Activated CD8-positive, alpha-beta memory T cell treated with anti-CD3 and anti-CD28 coated beads, Interleukin-2, amount 10 ng/mL, durations not matched to agents 7 days and 5 days (primary cell): ENCODE measurements around the gene PRDM16. TPM values are rescaled to one million over a fixed set of nuclear protein-coding genes. Genes with fewer than 3 reads are reported as not detected.

ENCODE experiments used
- ATAC-seq: fragments of 150-1000 bp; cut with Tn5 transposase; one replicate; pipeline ENCODE4 v1.10.0; 2021; ENCODE audit warnings: moderate library complexity
- CTCF ChIA-PET: fragments of 350-600 bp; sonication (Branson Sonifier 250); formaldehyde crosslinking; loops from one replicate; lab custom pipeline; 2021; ENCODE audit warnings: antibody characterized with exemption; lab: Charles Lee
- DNase-seq: peaks from one replicate; pipeline ENCODE4 v3.0.0-alpha.2; 2020
- H3K27ac Mint-ChIP-seq: one replicate; pipeline ENCODE4 v1.8.0; 2021; ENCODE audit warnings: mild to moderate bottlenecking, mixed read lengths
- H3K27me3 Mint-ChIP-seq: one replicate; pipeline ENCODE4 v1.8.0; 2021; ENCODE audit warnings: mixed read lengths
- H3K36me3 Mint-ChIP-seq: one replicate; pipeline ENCODE4 v1.8.0; 2021; ENCODE audit warnings: mild to moderate bottlenecking, mixed read lengths
- H3K4me1 Mint-ChIP-seq: one replicate; pipeline ENCODE4 v1.8.0; 2021; ENCODE audit warnings: mixed read lengths
- H3K4me3 Mint-ChIP-seq: one replicate; pipeline ENCODE4 v1.8.0; 2021; ENCODE audit warnings: mild to moderate bottlenecking, moderate library complexity, mixed read lengths
- H3K9me3 Mint-ChIP-seq: one replicate; pipeline ENCODE4 v1.8.0; 2022; ENCODE audit warnings: low read depth, mixed read lengths
- total RNA-seq, 2 experiments: library from RNA; stranded (reverse); gene quantifications; one replicate each; pipeline ENCODE4 v1.2.3, GENCODE V29; 2021

The PRDM16 gene
- total RNA-seq, 2 experiments from 2014 or later = not detected

DNA sequence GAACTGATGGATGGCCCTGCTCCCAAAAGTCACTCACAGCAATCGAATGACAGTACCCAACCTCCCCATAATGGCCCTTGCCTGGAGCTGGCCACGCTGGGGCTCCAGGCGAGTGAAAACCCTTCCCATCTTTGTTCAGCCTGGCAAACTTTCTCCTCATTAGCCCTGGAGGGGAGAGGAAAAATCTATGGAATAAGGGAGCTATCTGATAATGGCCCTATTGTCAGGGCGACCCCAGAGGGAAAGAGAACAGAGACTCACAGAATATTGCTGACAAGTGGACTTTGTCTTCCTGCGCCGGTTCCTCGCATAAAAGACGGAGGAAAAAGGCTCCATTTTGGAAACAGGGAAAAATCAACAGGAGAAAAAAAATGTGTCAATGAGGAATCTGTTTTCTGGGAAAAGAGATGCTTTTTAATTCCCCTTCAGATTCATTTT, 372.4 kb downstream of the PRDM16 start:
- ATAC-seq (no peak), DNase-seq (no peak)
- CTCF ChIA-PET = interaction anchor here (2.2 kb wide), 1 partner anchor 11 kb away, joined by 8 read pairs; no protein-coding TSS in a partner anchor
- Mint-ChIP-seq H3K36me3 (no peaks in the 10 kb centered on the region), H3K4me1 (no peaks in the 10 kb centered on the region), H3K27me3 (no peaks in the 10 kb centered on the region), H3K9me3 (no peaks in the 10 kb centered on the region), H3K27ac (no peak overlapping the region), H3K4me3 (no peak overlapping the region)

GRCh38 chr1:3441880-3442279, 372.9 kb downstream of the PRDM16 start:
- DNase-seq = no peak
- H3K27me3 Mint-ChIP-seq = no peaks in the 10 kb centered on the region
- no peaks in the 10 kb centered on the region for H3K4me1 Mint-ChIP-seq
- H3K9me3 Mint-ChIP-seq = no peaks in the 10 kb centered on the region
- ATAC-seq = no peak
- H3K36me3 Mint-ChIP-seq = no peaks in the 10 kb centered on the region
- CTCF ChIA-PET = interaction anchor here (2.2 kb wide), 1 partner anchor 11 kb away, joined by 8 read pairs; no protein-coding TSS in a partner anchor
- H3K4me3 Mint-ChIP-seq = no peak overlapping the region
- H3K27ac Mint-ChIP-seq = no peak overlapping the region

DNA sequence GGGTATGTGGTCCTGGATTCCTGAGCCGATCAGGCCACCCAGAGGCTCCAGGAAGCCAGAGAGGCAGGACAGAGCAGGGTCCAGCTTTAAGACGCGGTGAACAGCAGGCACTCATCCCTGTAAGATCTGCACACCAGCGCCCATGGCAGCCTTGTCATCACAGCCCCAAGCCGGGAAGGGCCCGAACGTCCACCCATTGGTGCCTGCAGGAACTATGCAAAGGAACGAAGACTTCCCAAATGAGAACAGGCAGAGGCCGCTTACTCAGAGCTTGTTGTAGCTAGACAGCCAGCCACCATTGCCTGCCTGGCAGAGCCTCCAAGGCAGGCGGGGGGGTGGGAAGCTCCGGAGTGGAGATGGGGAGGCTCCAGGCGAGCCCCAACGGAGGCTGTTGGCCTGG, 373.3 kb downstream of the PRDM16 start:
- no peak for DNase-seq
- ATAC-seq = no peak
- Mint-ChIP-seq H3K36me3 (no peaks in the 10 kb centered on the region), H3K27ac (no peak overlapping the region), H3K9me3 (no peaks in the 10 kb centered on the region), H3K4me1 (no peaks in the 10 kb centered on the region), H3K4me3 (no peak overlapping the region), H3K27me3 (peaks cover under 1% of the 10 kb centered on the region)
- CTCF ChIA-PET = interaction anchor here (2.2 kb wide), 1 partner anchor 10 kb away, joined by 8 read pairs; no protein-coding TSS in a partner anchor

GRCh38 chr1:3442901-3443300, 373.9 kb downstream of the PRDM16 start:
- no peak for DNase-seq
- no peak overlapping the region for H3K4me3 Mint-ChIP-seq
- H3K36me3 Mint-ChIP-seq = no peaks in the 10 kb centered on the region
- CTCF ChIA-PET = interaction anchor here (2.2 kb wide), 1 partner anchor 10 kb away, joined by 8 read pairs; no protein-coding TSS in a partner anchor
- H3K27me3 Mint-ChIP-seq = peaks cover 4% of the 10 kb centered on the region
- H3K9me3 Mint-ChIP-seq = no peaks in the 10 kb centered on the region
- H3K4me1 Mint-ChIP-seq = no peaks in the 10 kb centered on the region
- no peak for ATAC-seq
- H3K27ac Mint-ChIP-seq = no peak overlapping the region

DNA sequence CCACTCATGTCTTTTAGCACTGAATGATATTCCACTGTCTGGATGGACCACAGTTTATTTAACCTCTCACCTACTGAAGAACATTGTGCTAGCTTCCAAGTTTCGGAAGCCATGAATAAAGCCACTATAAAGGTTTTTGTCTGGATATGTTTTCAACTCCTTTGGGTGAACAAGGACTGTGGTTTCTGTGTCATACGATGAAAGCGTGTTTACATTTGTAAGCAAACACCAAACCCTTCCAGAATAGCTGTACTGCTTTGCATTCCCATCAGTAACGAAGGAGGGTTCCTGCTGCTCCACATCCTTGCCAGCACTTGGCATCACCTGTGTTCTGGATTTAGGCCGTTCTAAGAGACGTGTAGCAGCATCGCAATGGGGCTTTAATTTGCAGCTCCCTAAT, 374.8 kb downstream of the PRDM16 start:
- CTCF ChIA-PET = interaction anchor here (2.2 kb wide), 1 partner anchor 9 kb away, joined by 8 read pairs; no protein-coding TSS in a partner anchor
- no peaks in the 10 kb centered on the region for H3K4me1 Mint-ChIP-seq
- H3K36me3 Mint-ChIP-seq = peaks cover 1% of the 10 kb centered on the region
- H3K27ac Mint-ChIP-seq = no peak overlapping the region
- DNase-seq = no peak
- no peaks in the 10 kb centered on the region for H3K9me3 Mint-ChIP-seq
- H3K27me3 Mint-ChIP-seq = peaks cover 4% of the 10 kb centered on the region
- no peak overlapping the region for H3K4me3 Mint-ChIP-seq
- ATAC-seq = no peak

GRCh38 chr1:3444298-3444697, 375.3 kb downstream of the PRDM16 start:
- H3K36me3 Mint-ChIP-seq = peaks cover 1% of the 10 kb centered on the region
- H3K27me3 Mint-ChIP-seq = peaks cover 4% of the 10 kb centered on the region
- H3K9me3 Mint-ChIP-seq = no peaks in the 10 kb centered on the region
- CTCF ChIA-PET = no interaction called here
- H3K4me1 Mint-ChIP-seq = no peaks in the 10 kb centered on the region
- ATAC-seq = no peak
- DNase-seq = no peak
- H3K27ac Mint-ChIP-seq = no peak overlapping the region
- H3K4me3 Mint-ChIP-seq = no peak overlapping the region

DNA sequence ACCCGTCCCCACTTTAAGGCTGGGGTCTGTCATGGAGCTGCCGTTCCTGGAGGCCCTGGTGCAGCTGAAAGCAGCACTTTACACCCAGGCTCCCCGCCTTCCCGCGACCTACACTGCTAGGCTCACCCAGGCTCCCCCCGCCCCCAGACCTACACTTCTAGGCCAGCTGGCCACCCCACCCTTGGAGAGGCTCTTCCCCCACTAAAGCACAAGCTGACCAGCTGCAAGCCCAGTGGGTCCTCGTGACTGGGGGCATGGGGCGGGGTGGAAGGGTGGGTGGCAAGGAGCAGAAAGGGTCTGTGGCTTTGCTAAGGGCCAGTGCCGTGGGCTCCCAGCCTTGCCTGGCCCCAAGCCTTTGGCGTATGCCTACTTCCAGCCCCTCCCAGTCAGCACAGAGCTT, 375.7 kb downstream of the PRDM16 start:
- Mint-ChIP-seq H3K27me3 (peaks cover 7% of the 10 kb centered on the region), H3K27ac (no peak overlapping the region), H3K4me3 (no peak overlapping the region), H3K36me3 (peaks cover 1% of the 10 kb centered on the region), H3K4me1 (no peaks in the 10 kb centered on the region), H3K9me3 (no peaks in the 10 kb centered on the region)
- DNase-seq (no peak), ATAC-seq (no peak)
- CTCF ChIA-PET = no interaction called here

DNA sequence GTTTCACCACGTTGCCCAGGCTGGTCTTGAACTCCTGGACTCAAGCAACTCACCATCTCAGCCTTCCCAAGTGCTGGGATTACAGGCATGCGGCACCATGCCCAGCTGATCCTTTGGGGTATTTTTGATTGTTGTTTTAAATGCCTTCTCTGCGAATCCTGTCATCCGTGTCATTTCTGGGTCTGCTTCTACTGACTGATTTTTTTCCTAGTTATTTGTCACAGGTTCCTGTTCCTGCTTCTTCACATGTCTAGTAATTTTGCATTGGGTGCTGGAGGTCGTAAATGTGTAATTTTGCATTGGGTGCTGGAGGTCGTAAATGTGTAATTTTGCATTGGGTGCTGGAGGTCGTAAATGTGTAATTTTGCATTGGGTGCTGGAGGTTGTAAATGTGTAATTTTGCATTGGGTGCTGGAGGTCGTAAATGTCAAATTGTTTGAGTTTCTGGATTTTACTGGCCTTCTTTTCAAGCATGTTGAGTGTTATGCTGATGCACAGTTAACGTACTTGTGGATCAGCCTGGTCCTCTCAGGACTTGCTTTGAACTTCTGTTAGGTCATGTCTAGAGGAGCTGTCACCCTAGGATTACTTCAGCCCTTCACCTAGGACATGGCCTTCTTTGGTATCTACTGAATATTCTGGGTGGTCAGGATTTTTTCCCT, 381.3 kb downstream of the PRDM16 start:
- H3K27me3 Mint-ChIP-seq = peaks cover 17% of the 10 kb centered on the region
- CTCF ChIA-PET = no interaction called here
- H3K4me3 Mint-ChIP-seq = no peak overlapping the region
- H3K27ac Mint-ChIP-seq = no peak overlapping the region
- H3K4me1 Mint-ChIP-seq = no peaks in the 10 kb centered on the region
- ATAC-seq = no peak
- DNase-seq = no peak
- peaks cover 1% of the 10 kb centered on the region for H3K36me3 Mint-ChIP-seq
- H3K9me3 Mint-ChIP-seq = no peaks in the 10 kb centered on the region

DNA sequence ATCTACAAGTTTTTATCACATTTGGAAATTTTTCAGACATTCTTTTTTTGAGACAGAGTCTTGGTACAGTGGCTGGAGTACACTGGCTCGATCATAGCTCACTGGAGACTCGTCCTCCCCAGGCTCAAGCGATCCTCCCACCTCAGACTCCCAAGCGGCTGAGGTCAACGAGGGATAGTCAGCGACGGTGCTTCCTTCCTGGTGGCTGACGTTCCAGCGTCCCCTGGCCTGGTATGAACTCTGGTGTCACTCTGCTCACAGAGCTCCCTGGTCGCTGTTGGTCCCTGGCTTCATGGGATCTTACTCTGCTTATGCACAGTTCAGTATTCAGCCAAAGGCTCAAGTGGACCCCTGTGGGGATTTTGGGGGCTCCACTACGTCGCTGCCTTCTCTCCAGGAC, 382.0 kb downstream of the PRDM16 start:
- H3K36me3 Mint-ChIP-seq = peaks cover 1% of the 10 kb centered on the region
- DNase-seq = no peak
- H3K27ac Mint-ChIP-seq = no peak overlapping the region
- no peaks in the 10 kb centered on the region for H3K9me3 Mint-ChIP-seq
- no peak for ATAC-seq
- CTCF ChIA-PET = no interaction called here
- H3K4me3 Mint-ChIP-seq = no peak overlapping the region
- no peaks in the 10 kb centered on the region for H3K4me1 Mint-ChIP-seq
- H3K27me3 Mint-ChIP-seq = peaks cover 20% of the 10 kb centered on the region

GRCh38 chr1:3451994-3452865, 383.2 kb downstream of the PRDM16 start:
- no peak for ATAC-seq
- Mint-ChIP-seq H3K4me1 (no peaks in the 10 kb centered on the region), H3K4me3 (no peak overlapping the region), H3K27ac (no peak overlapping the region), H3K36me3 (peaks cover 1% of the 10 kb centered on the region), H3K9me3 (no peaks in the 10 kb centered on the region), H3K27me3 (peaks cover 20% of the 10 kb centered on the region)
- no peak for DNase-seq
- CTCF ChIA-PET = interaction anchor here (0.6 to 2.6 kb wide), 22 partner anchors 10 to 431 kb away, joined by 3 to 49 read pairs (median 5); partner anchors contain the start of gene ACTRT2

DNA sequence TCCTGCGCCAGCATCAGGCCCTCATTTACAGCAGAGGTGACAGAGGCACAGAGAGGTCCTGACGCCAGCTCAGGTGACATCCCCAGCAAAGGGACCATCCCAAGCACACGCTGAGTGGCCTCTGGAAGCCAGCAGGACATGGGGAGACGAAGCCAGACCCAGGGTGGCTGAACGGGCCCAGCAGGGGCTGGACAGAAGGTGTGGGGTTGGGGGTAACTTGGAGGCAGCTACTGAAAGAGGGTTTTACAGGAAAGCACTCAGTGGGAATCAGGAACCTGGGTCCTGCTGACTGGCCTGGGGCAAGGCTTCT, 383.8 kb downstream of the PRDM16 start:
- Mint-ChIP-seq H3K27me3 (peaks cover 16% of the 10 kb centered on the region), H3K4me3 (no peak overlapping the region), H3K27ac (no peak overlapping the region), H3K4me1 (no peaks in the 10 kb centered on the region), H3K9me3 (no peaks in the 10 kb centered on the region), H3K36me3 (peaks cover 1% of the 10 kb centered on the region)
- DNase-seq (no peak), ATAC-seq (no peak)
- CTCF ChIA-PET = interaction anchor here (0.6 to 2.6 kb wide), 23 partner anchors 10 to 432 kb away, joined by 3 to 49 read pairs (median 4); partner anchors contain the start of gene ACTRT2

- ATAC-seq (peak; percentile 80), DNase-seq (peak; percentile 74)
- Mint-ChIP-seq H3K4me1 (no peaks in the 10 kb centered on the region), H3K4me3 (no peak overlapping the region), H3K27ac (no peak overlapping the region), H3K36me3 (no peaks in the 10 kb centered on the region), H3K9me3 (no peaks in the 10 kb centered on the region), H3K27me3 (peaks cover 16% of the 10 kb centered on the region)
- CTCF ChIA-PET = interaction anchor here (0.6 to 2.6 kb wide), 24 partner anchors 9 to 433 kb away, joined by 3 to 49 read pairs (median 4); partner anchors contain the start of gene ACTRT2
Measured at GRCh38 chr1:3453203-3453761, 384.3 kb downstream of the PRDM16 start.
